Measurements from ENCODE around the gene TSC2.

Gene TSC2

GRCh38 chr16:2015117-2015946, 32.5 kb upstream of the TSC2 start:
- TF ChIP-seq POLR2A (IDR thresholded peaks at IDR 0.05; ENCODE audit: extremely low read depth, insufficient read length), result no peak
- TF ChIP-seq CTCF (IDR thresholded peaks at IDR 0.05; ENCODE audit: low read depth, low read length), result no peak
- TF ChIP-seq MYC (IDR thresholded peaks at IDR 0.05; ENCODE audit: low read depth, low read length), result no peak
- TF ChIP-seq MAX (IDR thresholded peaks at IDR 0.05; ENCODE audit: low read depth, low read length), result no peak
- peak; percentile 78 for DNase-seq (ENCODE audit: low read depth)
- H3K4me3 ChIP-seq (ENCODE audit: low read depth, low read length), result no peak overlapping the region

- no peak overlapping the region for H3K4me3 ChIP-seq (ENCODE audit: low read depth, low read length)
- DNase-seq (ENCODE audit: low read depth), result no peak
- TF ChIP-seq MYC (IDR thresholded peaks at IDR 0.05; ENCODE audit: low read depth, low read length), result no peak
- no peak for TF ChIP-seq CTCF (IDR thresholded peaks at IDR 0.05; ENCODE audit: low read depth, low read length)
- TF ChIP-seq MAX (IDR thresholded peaks at IDR 0.05; ENCODE audit: low read depth, low read length), result no peak
Measured at GRCh38 chr16:2015947-2016208, 31.9 kb upstream of the TSC2 start.

GRCh38 chr16:2016407-2016922, 31.3 kb upstream of the TSC2 start:
- no peak overlapping the region for H3K4me3 ChIP-seq (ENCODE audit: low read depth, low read length)
- peak; percentile 56 for DNase-seq (ENCODE audit: low read depth)
- TF ChIP-seq CTCF (IDR thresholded peaks at IDR 0.05; ENCODE audit: low read depth, low read length) (peak; percentile 70), MYC (IDR thresholded peaks at IDR 0.05; ENCODE audit: low read depth, low read length) (no peak)

- no peak within 1 kb of the TSS for H3K4me3 ChIP-seq (ENCODE audit: low read depth, low read length)
- DNase-seq (ENCODE audit: low read depth), result no peak
Measured at GRCh38 chr16:2019518-2019920, 28.3 kb upstream of the TSC2 start, which contains the start of gene NPW. TSS of gene NPW (plus strand) at chr16:2019785.

GRCh38 chr16:2019921-2020831, 27.6 kb upstream of the TSC2 start:
- TF ChIP-seq CTCF (IDR thresholded peaks at IDR 0.05; ENCODE audit: low read depth, low read length) (no peak), MAX (IDR thresholded peaks at IDR 0.05; ENCODE audit: low read depth, low read length) (no peak), POLR2A (IDR thresholded peaks at IDR 0.05; ENCODE audit: extremely low read depth, insufficient read length) (no peak), MYC (IDR thresholded peaks at IDR 0.05; ENCODE audit: low read depth, low read length) (no peak)
- DNase-seq (ENCODE audit: low read depth), result no peak
- no peak overlapping the region for H3K4me3 ChIP-seq (ENCODE audit: low read depth, low read length)

More at GRCh38 chr16:2019518-2019920, 28.3 kb upstream of the TSC2 start, which contains the start of gene NPW:
- no peak for TF ChIP-seq MAX (IDR thresholded peaks at IDR 0.05; ENCODE audit: low read depth, low read length)
- no peak for TF ChIP-seq CTCF (IDR thresholded peaks at IDR 0.05; ENCODE audit: low read depth, low read length)
- no peak for TF ChIP-seq MYC (IDR thresholded peaks at IDR 0.05; ENCODE audit: low read depth, low read length)
- TF ChIP-seq POLR2A (IDR thresholded peaks at IDR 0.05; ENCODE audit: extremely low read depth, insufficient read length), result no peak
